ENCODE measurements around the gene MORC3. TPM values are rescaled to one million over a fixed set of nuclear protein-coding genes. Genes with fewer than 3 reads are reported as not detected.

Gene MORC3
- total RNA-seq, 1 experiment from 2014 or later: 19.8 TPM

DNA sequence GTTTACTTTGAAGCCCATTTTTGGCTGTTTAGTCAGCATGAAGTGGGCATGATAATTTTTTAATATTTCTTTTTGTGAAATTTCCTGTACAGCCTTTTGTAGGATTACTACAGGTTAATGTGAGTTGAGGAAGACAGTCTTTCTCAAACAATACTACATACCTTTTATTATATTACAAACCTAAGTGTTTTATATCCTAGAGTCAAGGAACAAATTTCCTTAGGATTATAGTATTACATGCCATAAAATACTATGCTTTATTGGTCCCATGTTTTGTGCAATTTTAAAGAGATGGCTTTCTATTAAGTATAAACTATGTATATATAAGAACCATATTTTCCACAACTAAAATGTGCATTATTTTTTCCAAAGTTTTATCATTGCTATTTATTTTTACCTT lies 56.0 kb downstream of the MORC3 start:
- no TSS peak for BruUV-seq (replicated peaks)
- no peak for TF ChIP-seq RAD21 (IDR thresholded peaks at IDR 0.05; ENCODE audit: low read depth)
- TF ChIP-seq ELF1 (IDR thresholded peaks at IDR 0.05; ENCODE audit: borderline replicate concordance, low read depth): no peak
- no peak for TF ChIP-seq REST (IDR thresholded peaks at IDR 0.05; ENCODE audit: low read depth)
- no peak for TF ChIP-seq POLR2A (IDR thresholded peaks at IDR 0.05; ENCODE audit: borderline replicate concordance, extremely low read depth, insufficient read depth, insufficient read length)
- TF ChIP-seq SP1 (IDR thresholded peaks at IDR 0.05; ENCODE audit: low read depth): no peak
- no peak for TF ChIP-seq SRF (IDR thresholded peaks at IDR 0.05; ENCODE audit: low read depth)
- no peak for TF ChIP-seq YY1 (IDR thresholded peaks at IDR 0.05; ENCODE audit: extremely low read depth, insufficient replicate concordance, low read depth, low read length)
- no peak for TF ChIP-seq ATF3 (IDR thresholded peaks at IDR 0.05)
- TF ChIP-seq ZNF274 (IDR thresholded peaks at IDR 0.05; ENCODE audit: low read depth, low read length): no peak
- H3K4me2 ChIP-seq (ENCODE audit: low read length): no peak overlapping the region
- H2AFZ ChIP-seq (ENCODE audit: low read depth, low read length, poor library complexity, severe bottlenecking): no peak overlapping the region
- no peaks in the 10 kb centered on the region for H3K27me3 ChIP-seq (ENCODE audit: insufficient read depth, low read length)
- no peaks in the 10 kb centered on the region for H3K4me1 ChIP-seq (ENCODE audit: control insufficient read depth in 1 of 2, insufficient read depth in 2 of 2, low read length in 2 of 2)
- RAD21 ChIA-PET (ENCODE audit: low non-redundant PET in 1 of 2, low total read pairs in 2 of 2, uncharacterized antibody in 2 of 2, unreplicated experiment in 2 of 2): no interaction called here
- no peaks in the 10 kb centered on the region for H3K9me2 ChIP-seq (ENCODE audit: insufficient read depth)
- POLR2A ChIA-PET: no interaction called here
- H3K79me2 ChIP-seq (ENCODE audit: insufficient read depth, low read length): no peaks in the 10 kb centered on the region
- DNase-seq (ENCODE audit: low read depth, low spot score) (no peak), ATAC-seq (no peak)
- H3K9ac ChIP-seq (ENCODE audit: low read length): no peak overlapping the region
- no peak overlapping the region for H3K27ac ChIP-seq (ENCODE audit: low read depth, low read length)
- H3K4me3 ChIP-seq (replicated peaks in 1 of 2; ENCODE audit: low read depth in 1 of 2, low read length in 2 of 2): no peak overlapping the region
- H3K9me3 ChIP-seq (ENCODE audit: control insufficient read depth in 1 of 2, insufficient read depth in 1 of 2, low read depth in 1 of 2, low read length in 2 of 2): no peaks in the 10 kb centered on the region
- peaks cover 25 to 35% of the 10 kb centered on the region in 2 experiments for H3K36me3 ChIP-seq (ENCODE audit: control insufficient read depth in 1 of 2, insufficient read depth in 2 of 2, low read length in 2 of 2)
- intact Hi-C loops (cut with micrococcal nuclease): no loop called here
- H4K20me1 ChIP-seq (ENCODE audit: insufficient read depth): no peaks in the 10 kb centered on the region
- CTCF ChIA-PET: no interaction called here

All from HCT116 (cell line).